ENCODE results near the gene MKKS. TPM values are rescaled to one million over a fixed set of nuclear protein-coding genes. Genes with fewer than 3 reads are reported as not detected.

The MKKS gene
- total RNA-seq, 1 experiment from 2014 or later: 15.3 TPM

- Histone ChIP-seq H3K27me3 (replicated peaks; ENCODE audit: control insufficient read depth, insufficient read depth, low read length) (no peaks in the 10 kb centered on the region), H3K36me3 (ENCODE audit: control insufficient read depth, insufficient read depth, low read length) (no peaks in the 10 kb centered on the region), H3K4me1 (no peaks in the 10 kb centered on the region), H3K9me3 (no peaks in the 10 kb centered on the region), H3K4me3 (ENCODE audit: low read depth, low read length) (no peak overlapping the region)
- POLR2A ChIA-PET: no interaction called here
- BruUV-seq (replicated peaks): no TSS peak
- no peaks in the 10 kb centered on the region for H3K36me3 Mint-ChIP-seq (ENCODE audit: insufficient read depth, unreplicated experiment)
- peaks cover 11% of the 10 kb centered on the region for H3K9me3 Mint-ChIP-seq (ENCODE audit: unreplicated experiment)
- H3K4me3 Mint-ChIP-seq (ENCODE audit: unreplicated experiment): no peak overlapping the region
- no peak for TF ChIP-seq CTCF (IDR thresholded peaks at IDR 0.05; ENCODE audit: insufficient read depth in 1 of 2, low read depth in 1 of 2, low read length in 1 of 2, severe bottlenecking in 1 of 2, unreplicated experiment in 1 of 2)
- CTCF ChIA-PET: no interaction called here
- no peaks in the 10 kb centered on the region for H3K27me3 Mint-ChIP-seq (ENCODE audit: insufficient read depth, unreplicated experiment)
- no peaks in the 10 kb centered on the region for H3K4me1 Mint-ChIP-seq (ENCODE audit: low read depth, unreplicated experiment)
- intact Hi-C loops (cut with micrococcal nuclease; ENCODE audit: unreplicated experiment): no loop called here
- DNase-seq: no peak
- H3K27ac Mint-ChIP-seq (ENCODE audit: unreplicated experiment): no peak overlapping the region
Observed at GRCh38 chr20:10379761-10380160, 54.3 kb downstream of the MKKS start.

GRCh38 chr20:10376270-10377075 lies 57.5 kb downstream of the MKKS start:
- BruUV-seq (replicated peaks): no TSS peak
- Histone ChIP-seq H3K4me3 (ENCODE audit: low read depth, low read length) (no peak overlapping the region), H3K9me3 (no peaks in the 10 kb centered on the region), H3K36me3 (ENCODE audit: control insufficient read depth, insufficient read depth, low read length) (no peaks in the 10 kb centered on the region), H3K27me3 (replicated peaks; ENCODE audit: control insufficient read depth, insufficient read depth, low read length) (no peaks in the 10 kb centered on the region), H3K4me1 (peaks cover 8% of the 10 kb centered on the region)
- ChIA-PET POLR2A (no interaction called here), CTCF (no interaction called here)
- Mint-ChIP-seq H3K27ac (ENCODE audit: unreplicated experiment) (no peak overlapping the region), H3K36me3 (ENCODE audit: insufficient read depth, unreplicated experiment) (no peaks in the 10 kb centered on the region), H3K4me3 (ENCODE audit: unreplicated experiment) (no peak overlapping the region), H3K9me3 (ENCODE audit: unreplicated experiment) (peaks cover 30% of the 10 kb centered on the region), H3K4me1 (ENCODE audit: low read depth, unreplicated experiment) (peaks cover 7% of the 10 kb centered on the region), H3K27me3 (ENCODE audit: insufficient read depth, unreplicated experiment) (no peaks in the 10 kb centered on the region)
- intact Hi-C loops (cut with micrococcal nuclease; ENCODE audit: unreplicated experiment): no loop called here
- DNase-seq: no peak
- TF ChIP-seq CTCF (IDR thresholded peaks at IDR 0.05; ENCODE audit: insufficient read depth in 1 of 2, low read depth in 1 of 2, low read length in 1 of 2, severe bottlenecking in 1 of 2, unreplicated experiment in 1 of 2): no peak

- Mint-ChIP-seq H3K4me1 (ENCODE audit: low read depth, unreplicated experiment) (peaks cover 18% of the 10 kb centered on the region), H3K27me3 (ENCODE audit: insufficient read depth, unreplicated experiment) (no peaks in the 10 kb centered on the region), H3K9me3 (ENCODE audit: unreplicated experiment) (peaks cover 30% of the 10 kb centered on the region), H3K27ac (ENCODE audit: unreplicated experiment) (no peak overlapping the region), H3K36me3 (ENCODE audit: insufficient read depth, unreplicated experiment) (peaks cover 5% of the 10 kb centered on the region), H3K4me3 (ENCODE audit: unreplicated experiment) (no peak overlapping the region)
- Histone ChIP-seq H3K36me3 (ENCODE audit: control insufficient read depth, insufficient read depth, low read length) (no peaks in the 10 kb centered on the region), H3K27me3 (replicated peaks; ENCODE audit: control insufficient read depth, insufficient read depth, low read length) (no peaks in the 10 kb centered on the region), H3K4me1 (peaks cover 19% of the 10 kb centered on the region), H3K9me3 (no peaks in the 10 kb centered on the region), H3K4me3 (ENCODE audit: low read depth, low read length) (no peak overlapping the region)
- intact Hi-C loops (cut with micrococcal nuclease; ENCODE audit: unreplicated experiment): no loop called here
- BruUV-seq (replicated peaks): no TSS peak
- no peak for DNase-seq
- POLR2A ChIA-PET: no interaction called here
- CTCF ChIA-PET: no interaction called here
- no peak for TF ChIP-seq CTCF (IDR thresholded peaks at IDR 0.05; ENCODE audit: insufficient read depth in 1 of 2, low read depth in 1 of 2, low read length in 1 of 2, severe bottlenecking in 1 of 2, unreplicated experiment in 1 of 2)
Observed at GRCh38 chr20:10375191-10375590, 58.8 kb downstream of the MKKS start.
